HG03378 (cell line): ENCODE measurements around the gene FAM228B.
"Not testable (repeated sequence)": the region's sequence is repeated elsewhere in the genome, so short reads cannot be mapped to it uniquely, and the experiment has no call there.

Experiments used
- ATAC-seq: cut with Tn5 transposase; IDR thresholded peaks from one replicate; pipeline ENCODE4 v1.9.1; 2021; ENCODE audit warnings: mild to moderate bottlenecking, moderate library complexity; ENCODE audit not compliant: unreplicated experiment

Gene FAM228B

DNA sequence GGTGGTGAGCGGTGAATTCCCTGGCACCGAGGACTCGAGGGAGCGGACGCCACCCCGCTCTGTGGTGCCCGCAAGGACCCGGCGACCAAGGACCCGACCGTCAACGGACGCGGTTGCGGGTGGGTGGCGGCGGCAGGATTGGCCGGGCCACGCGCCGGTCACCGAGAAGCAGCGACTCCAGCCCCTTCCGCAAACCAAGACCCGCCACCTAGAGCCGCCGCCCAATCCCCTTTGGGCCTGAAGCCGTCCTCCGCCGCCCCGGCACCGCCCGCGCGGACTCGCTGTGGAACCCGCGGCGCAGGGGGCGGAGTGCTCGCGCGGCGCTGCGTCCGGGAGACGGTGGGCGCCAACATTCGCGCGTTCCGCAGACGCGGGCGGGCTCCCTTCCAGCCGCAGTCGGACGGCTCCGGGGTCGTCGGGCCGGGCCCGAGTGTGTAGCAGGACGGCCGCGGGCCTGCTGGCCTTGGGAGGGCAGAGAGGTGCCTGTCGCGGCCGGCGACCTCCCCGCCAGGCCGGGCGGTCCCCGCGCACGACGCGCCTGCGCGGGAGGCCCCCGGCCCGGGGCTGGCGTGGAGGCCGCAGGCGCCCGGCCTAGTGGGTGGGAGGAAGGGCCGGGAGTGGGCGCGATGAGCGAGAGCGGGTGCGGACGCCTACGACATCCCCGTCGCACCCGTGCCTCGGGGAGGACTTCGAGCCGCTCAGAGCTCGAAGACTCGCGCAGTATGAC lies at the start of gene FAM228B, which contains the start of gene PFN4:
Gene FAM228B, plus strand, starts transcription at position 275 of the 727 bp plus-strand sequence. CDS start 893 bp downstream, outside the sequence.
Gene PFN4, minus strand, starts transcription at position 140 of the 727 bp plus-strand sequence. CDS start 799 bp downstream, outside the sequence.
- peak; percentile 76 for ATAC-seq

DNA sequence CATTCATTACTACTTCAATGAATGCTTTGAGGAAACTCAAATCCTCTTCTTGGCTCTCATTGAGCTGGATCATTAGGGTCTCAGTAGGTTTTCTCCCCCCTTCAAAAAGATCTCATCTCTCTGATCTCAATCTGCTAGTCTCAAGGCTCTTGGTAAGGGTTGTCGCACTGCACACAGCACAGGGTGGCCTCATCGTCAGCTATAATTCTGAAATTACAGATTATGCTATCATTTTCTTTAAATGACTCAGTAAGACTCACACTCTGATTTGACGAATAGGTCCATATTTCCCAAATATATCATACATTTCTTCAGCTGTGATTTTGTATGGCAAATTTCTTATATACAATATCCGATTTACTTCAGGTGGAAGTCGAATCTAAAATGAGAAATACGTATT lies 49.5 kb upstream of the FAM228B start:
- ATAC-seq: no peak

DNA sequence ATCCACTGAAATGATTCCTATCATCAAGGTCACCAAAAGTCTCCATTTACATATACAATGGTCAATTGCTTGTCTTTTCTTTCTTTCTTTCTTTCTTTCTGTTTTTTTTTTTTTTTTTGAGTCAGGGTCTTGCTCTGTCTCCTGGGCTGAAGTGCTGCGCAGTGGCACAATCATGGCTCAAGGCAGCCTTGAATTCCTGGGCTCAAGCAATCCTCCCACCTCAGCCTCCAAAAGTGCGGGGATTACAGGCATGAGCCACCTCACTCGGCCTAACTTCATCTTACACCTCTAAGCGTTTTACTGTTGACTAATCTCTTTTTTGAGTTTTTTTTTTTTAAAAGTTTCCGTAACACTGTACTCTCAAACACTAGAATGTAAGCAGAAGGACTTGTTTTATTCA lies 48.0 kb upstream of the FAM228B start:
- no peak for ATAC-seq

DNA sequence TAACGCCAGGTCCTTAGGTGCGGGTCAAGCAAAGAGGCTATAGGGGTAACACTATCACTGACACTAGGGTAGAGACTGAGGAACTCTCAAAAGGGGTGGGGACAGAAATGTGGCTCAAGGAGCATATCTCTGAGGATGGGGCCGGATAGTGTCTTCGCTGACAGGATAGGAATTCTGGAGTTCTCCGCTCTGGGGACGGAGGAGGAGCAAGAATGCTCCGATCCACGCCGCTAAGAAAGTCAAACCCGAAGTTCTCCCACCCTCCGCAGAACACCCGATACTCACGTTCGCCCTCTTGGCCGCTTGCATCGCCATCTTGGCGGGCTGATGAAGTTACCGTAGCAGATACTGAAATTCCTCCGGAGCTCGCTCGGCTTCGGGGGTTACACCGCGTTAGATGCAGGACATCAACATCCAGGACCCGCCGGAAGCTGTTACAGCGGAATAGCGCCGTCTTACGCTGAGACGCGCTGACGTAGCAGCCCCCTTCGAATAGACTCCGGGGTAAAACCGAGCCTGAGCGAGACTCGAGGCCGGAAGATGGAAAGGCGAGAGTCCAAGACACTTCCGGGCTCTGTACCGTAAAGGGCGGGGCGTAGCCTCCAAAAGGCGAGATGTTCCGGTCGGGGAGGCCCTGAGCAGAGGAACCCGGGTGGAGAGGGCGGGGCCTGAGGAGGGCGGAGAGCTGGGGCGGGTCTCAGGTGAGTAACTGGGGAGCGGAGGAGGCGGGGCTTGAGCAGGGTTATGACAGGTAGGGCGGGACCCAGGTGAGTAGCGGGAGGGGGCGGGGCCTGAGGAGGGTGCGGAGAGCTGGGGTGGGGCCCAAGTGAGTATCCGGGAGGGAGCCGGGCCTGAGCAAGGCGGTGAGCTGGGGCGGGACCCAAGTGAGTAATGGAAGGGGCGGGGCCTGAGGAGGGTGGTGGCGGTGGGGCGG lies 47.1 kb upstream of the FAM228B start, which contains the start of gene SF3B6:
Gene SF3B6, minus strand, starts transcription at position 412 of the 934 bp plus-strand sequence. Its CDS starts 97 bp downstream, at position 315.
- ATAC-seq: peak; percentile 94

DNA sequence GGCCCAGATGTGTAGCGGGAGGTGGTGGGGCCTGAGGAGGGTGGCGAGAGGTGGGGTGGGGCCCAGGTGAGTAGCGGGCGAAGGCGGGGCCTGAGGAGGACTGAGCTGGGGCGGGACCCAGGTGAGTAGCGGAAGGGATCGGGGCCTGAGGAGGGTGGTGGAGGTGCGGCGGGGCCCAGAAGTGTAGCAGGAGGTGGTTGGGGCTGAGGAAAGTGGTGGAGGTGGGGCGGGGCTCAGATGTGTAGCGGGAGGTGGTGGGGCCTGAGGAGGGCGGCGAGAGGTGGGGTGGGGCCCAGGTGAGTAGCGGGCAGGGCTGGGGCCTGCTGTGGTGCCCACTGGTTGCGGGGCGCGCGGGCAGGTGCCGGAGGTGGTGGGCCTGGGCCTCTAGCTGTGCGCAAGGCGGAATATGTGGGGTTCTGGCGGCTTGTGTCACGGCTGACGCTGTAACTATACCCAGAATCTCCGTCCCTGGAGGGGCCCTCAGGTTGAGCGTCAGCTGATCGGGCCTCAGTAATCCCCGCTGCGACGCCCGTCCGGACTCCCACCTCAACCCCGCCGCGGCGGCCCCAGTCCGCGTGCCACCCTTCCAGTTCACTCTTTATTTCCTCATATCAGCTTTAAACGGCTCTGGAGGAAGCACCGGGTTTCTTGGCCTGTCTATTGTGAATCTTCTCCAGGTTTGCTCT lies 46.3 kb upstream of the FAM228B start:
- no peak for ATAC-seq

DNA sequence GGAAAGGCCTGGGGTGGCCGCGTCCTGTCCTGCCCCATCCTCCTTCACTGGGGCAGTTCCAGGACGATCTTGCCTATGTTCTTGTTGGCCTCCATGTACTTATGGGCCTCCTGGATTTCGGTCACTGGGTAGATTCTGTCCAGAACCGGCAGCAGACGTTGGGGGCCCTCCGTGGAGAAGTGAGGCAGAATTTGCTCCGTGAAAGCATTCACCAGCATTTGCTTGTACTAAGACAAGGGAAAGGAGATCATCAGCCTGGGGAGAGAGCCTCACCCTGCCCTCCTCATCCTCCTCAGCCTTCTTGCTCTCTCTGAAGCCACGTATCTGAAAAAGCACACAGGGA lies 45.8 kb upstream of the FAM228B start:
- ATAC-seq: no peak

DNA sequence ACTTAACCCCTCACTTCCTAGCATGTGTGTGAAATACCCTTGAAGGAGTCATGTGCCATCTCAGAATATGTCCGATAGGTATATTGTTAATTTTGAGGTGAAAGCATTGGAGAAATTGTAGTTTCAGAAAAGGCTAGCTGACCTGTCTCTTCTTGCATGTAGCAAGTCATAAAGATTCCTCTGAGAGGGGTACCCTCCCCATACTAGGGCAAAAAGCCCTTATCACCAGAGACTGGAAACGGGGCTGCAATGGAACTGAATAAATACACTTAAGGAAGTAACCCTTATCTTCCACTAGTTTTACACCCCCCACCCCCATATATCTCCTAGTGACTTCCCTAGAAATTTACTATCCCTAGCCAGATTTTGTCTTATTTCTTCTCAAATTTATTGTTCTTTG lies 45.4 kb upstream of the FAM228B start:
- ATAC-seq: no peak

DNA sequence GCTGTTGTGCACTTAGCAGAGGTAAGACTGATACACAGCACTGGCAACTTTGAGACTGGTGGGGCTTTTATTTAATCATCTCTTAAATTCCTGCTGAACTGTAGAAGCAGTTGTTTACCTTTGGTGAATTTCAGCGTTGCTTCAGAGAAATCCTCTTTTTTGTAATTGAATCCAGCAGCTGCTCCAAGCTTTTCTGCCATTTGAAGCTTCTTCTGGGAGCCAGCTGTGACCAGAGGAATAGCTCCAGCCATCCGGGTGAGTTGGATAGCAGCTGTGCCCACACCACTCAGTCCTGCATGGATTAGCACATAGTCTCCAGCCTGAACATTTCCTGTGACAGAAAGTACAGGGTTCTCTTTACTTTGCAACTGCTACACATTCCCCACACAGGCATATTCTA lies 42.6 kb upstream of the FAM228B start:
- ATAC-seq: no peak

DNA sequence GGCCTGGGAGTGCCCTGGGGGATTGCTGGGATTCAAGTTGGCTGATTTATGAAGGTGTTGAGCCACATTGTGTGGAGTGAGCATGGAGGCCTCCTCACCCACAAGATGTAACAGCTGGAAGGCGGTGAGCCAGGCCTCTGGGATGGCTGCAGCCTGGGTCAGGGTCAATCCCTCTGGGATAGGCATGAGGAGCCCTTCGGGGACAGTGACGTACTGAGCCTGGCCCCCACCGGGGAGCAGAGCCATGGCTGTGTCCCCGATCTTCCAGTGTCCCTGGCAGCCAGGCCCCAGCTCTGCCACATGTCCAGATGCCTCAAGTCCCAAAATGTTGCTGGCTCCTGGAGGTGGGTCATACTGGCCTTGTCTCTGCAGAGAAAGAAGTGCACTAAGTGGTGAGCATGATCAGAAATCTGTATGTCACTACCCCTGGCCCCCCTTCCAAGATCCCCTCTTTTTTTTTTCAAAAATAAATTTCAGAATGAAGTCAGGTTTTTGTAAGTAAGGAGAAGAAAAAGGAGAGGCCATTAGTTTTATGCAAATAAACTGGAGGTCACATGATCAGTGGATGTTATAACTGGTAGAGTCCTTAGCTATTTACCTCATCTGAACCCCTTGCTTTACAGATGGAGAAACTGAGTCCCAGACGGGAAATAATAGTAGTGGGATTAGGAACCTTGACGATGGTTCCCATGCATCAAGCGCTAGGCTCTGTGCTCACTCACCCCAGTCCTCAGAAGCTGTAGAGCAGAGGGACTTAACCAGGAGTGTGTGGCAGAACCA lies 40.3 kb upstream of the FAM228B start:
- ATAC-seq: no peak

DNA sequence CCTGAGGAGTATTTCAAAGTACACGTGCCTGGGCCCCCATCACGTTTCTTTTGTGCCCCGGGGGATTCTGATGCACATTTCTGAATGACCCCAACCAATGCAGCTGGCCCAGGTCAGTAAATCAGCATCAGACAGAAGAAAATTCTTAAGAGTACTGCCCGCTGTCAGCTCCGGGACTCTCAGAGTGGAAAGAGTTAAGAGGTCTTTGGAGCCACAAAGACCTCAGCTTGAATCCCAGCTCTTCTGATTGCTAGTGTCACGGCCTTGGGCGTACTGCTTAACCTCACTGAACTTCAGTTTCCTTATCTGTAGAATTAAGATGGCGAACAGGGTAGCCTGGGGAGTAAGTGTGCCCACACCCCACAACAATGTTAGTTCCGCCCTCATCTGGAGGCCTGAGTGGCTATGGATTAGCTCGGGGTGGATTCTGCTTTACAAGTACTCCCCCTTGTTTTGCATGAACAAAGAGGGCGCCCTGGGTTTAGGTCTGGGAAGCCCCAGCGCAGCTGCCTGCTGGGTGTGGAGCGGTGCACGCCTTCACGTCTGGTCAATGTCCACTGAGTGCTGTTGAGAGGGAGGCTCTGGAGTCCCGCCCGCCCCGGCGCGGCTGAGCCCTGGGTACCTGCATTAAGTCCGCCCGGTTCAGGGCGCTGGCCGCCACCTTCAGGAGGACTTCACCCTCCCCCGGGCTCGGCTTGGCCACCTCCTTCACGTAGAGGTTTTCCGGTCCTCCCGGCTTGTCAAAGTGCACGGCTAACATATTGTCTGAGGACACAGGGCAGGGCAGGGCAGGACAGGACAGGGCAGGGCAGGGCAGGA lies 39.5 kb upstream of the FAM228B start:
- peak; percentile 83 for ATAC-seq

DNA sequence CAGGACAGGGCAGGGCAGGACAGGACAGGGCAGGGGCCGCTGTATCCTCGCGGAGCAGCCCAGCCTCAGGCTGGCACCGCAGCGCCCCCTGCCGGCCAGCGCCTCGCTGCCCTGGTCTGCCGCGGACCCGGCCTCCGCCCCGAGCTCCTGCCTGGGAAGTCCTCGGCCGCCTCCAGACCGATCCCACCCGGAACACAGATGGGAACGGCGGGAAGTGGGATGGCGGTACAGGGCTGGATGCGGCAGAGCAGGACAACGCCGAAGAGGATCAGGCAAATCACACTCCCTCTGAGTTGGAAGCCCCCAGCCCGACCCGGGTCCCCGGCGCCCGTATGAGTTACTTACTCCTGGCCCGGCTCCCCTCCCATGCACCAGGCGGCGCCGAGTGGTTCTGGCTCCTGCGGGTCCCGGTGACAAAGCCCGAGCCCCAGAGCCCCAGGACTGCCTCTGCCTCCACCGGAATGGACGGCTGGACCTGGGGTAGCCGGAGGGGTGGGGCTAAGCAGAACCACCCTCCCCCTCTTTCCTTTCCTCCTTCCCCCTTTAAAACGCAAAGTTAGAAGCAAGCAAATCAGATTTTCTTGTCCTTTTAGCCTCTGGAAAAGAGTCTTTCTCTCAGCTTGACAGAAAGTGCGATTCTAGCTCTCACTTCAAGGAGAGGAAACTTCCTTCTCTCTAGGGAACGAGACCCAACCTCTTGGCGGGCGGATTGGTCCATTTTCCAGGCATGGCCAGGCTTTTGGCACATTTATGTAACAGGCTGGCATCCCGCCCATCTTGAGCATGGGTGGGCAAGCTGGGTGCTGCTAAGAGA lies 38.7 kb upstream of the FAM228B start, which contains the start of gene TP53I3:
Gene TP53I3, minus strand, starts transcription at position 449 of the 814 bp plus-strand sequence. CDS start 508 bp downstream, outside the sequence.
- peak; percentile 49 for ATAC-seq

DNA sequence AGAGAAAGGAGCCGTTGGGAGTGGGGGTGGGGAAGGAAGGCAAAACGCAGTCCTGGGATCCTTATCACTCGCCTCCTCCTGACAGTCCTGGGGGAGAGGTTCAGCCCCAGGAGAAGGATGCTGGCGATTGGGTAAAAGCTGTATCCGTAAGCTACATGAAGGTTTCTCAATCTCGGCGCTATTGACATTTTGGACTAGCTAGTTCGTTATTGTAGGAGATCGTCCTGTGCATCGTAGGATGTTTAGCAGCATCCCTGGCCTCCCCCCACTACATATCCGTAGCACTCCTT lies 38.1 kb upstream of the FAM228B start:
- ATAC-seq: no peak

DNA sequence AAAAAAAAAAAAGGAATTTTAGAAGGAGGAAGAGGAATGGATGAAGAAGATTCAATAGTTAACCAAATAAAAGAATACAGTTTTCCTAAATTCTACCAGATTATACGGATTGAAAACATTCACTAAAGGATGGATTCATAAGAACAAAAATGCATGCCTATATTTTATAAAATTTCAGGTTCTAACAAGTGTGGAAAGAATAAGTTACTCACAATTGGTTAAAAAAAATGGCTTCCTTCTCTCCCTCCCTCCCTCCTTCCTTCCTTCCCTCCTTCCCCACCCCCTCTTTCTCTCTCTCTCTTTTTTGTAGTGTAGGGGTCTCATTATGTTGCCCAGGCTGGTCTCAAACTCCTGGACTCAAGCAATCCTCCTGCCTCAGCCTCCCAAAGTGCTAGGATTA lies 37.0 kb upstream of the FAM228B start:
- ATAC-seq: no peak

DNA sequence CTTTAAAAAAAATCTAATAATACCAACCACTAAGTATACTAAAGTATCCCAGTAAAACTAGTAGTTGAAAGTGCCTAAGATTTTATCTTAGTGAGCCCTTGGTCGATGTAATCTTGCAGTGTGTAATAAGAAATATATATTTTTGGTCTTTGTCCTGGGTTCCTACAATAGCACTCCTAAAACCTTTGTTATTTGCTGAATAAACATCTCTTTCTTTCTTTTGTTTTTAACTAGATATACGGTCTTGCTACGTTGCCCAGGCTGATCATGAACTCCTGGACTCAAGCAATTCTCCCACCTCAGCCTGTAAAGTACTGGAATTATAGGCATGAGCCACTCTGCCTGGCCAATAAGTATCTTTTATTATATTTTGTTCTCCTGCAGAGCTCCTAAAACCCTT lies 36.2 kb upstream of the FAM228B start:
- no peak for ATAC-seq

DNA sequence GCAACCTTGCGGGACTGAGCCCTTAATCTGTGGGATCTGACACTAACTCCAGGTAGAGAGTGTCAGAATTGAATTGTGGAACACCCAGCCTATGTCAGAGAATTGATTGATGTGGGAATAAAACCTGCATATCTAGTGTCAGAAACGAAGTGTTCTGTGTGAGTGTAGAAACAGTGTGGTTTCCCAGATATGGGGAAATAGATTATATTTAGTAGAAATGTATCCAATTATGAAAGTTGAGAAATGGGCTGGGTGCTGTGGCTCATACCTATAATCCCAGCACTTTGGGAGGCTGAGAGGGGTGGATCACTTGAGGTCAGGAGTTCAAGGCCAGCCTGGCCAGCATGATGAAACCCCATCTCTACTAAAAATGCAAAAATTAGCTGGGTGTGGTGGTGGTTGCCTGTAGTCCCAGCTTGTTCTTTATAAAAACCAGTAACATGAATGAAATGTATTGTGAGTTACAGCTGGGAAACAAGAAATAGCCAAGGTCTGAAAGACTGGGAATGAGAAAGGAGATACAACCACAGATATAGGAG lies 34.4 kb upstream of the FAM228B start:
- no peak for ATAC-seq

DNA sequence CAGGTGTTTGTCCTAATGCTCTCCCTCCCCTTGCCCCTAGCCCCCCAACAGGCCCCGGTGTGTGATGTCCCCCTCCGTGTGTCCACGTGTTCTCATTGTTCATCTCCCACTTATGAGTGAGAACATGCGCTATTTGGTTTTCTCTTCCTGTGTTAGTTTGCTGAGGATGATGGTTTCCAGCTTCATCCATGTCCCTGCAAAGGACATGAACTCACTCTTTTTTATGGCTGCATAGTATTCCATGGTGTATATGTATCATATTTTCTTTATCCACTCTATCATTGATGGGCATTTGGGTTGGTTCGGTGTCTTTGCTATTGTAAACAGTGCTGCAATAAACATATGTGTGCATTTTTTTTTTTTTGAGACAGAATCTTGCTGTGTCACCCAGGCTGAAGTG lies 30.0 kb upstream of the FAM228B start:
- ATAC-seq: not testable (repeated sequence)

DNA sequence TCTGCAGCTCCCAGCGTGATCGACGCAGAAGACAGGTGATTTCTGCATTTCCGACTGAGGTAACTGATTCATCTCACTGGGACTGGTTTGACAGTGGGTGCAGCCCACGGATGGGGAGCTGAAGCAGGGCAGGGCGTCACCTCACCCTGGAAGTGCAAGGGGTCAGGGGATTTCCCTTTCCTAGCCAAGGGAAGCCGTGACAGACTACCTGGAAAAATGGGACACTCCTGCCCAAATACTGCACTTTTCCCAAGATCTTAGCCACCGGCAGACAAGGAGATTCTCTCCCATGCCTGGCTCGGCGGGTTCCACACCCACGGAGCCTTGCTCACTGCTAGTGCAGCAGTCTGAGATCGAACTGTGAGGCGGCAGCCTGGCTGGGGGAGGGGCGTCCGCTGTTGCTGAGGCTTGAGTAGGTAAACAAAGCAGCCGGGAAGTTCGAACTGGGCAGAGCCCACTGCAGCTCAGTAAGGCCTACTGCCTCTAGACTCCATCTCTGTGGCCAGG lies 28.0 kb upstream of the FAM228B start:
- ATAC-seq: not testable (repeated sequence)

DNA sequence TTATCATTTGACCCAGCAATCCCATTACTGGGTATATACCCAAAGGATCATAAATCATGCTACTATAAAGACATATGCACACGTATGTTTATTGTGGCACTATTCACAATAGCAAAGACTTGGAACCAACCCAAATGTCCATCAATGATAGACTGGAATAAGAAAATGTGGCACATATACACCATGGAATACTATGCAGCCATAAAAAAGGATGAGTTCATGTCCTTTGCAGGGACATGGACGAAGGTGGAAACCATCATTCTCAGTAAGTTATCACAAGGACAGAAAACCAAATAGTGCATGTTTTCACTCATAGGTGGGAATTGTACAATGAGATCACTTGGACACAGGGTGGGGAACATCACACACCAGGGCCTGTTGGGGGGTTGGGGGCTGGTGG lies 22.5 kb upstream of the FAM228B start:
- not testable (repeated sequence) for ATAC-seq
